Neuronal stem cell (in vitro differentiated cells): ENCODE data around the gene CAVIN1.
"Not testable (repeated sequence)": the region's sequence is repeated elsewhere in the genome, so short reads cannot be mapped to it uniquely, and the experiment has no call there.

Experiments
- DNase-seq: peaks from one replicate; pipeline ENCODE4 v3.0.0-alpha.2; 2013; ENCODE audit warnings: low spot score
- H2AFZ ChIP-seq: one replicate; pipeline ENCODE4 v1.6.1; 2013; ENCODE audit warnings: mild to moderate bottlenecking, low read length, inconsistent platforms
- H2AK5ac ChIP-seq: 2 replicates; pipeline ENCODE4 v1.6.1; 2013; ENCODE audit warnings: low read depth, mild to moderate bottlenecking, inconsistent platforms, low read length, moderate library complexity, mixed read lengths
- H2BK120ac ChIP-seq: 2 replicates; pipeline ENCODE4 v1.6.1; 2013; ENCODE audit warnings: low read depth, mild to moderate bottlenecking, inconsistent platforms, low read length, moderate library complexity, mixed read lengths
- H2BK12ac ChIP-seq: one replicate; pipeline ENCODE4 v1.6.1; 2013; ENCODE audit warnings: low read length, inconsistent platforms
- H2BK15ac ChIP-seq: 2 replicates; pipeline ENCODE4 v1.6.1; 2013; ENCODE audit warnings: mild to moderate bottlenecking, low read length, inconsistent platforms, mixed read lengths
- H2BK5ac ChIP-seq: one replicate; pipeline ENCODE4 v1.6.1; 2013; ENCODE audit warnings: inconsistent platforms, mild to moderate bottlenecking, low read length, moderate library complexity
- H3K14ac ChIP-seq: one replicate; pipeline ENCODE4 v1.6.1; 2013; ENCODE audit warnings: low read length, inconsistent platforms
- H3K18ac ChIP-seq: 2 replicates; pipeline ENCODE4 v1.6.1; 2013; ENCODE audit warnings: low read length, inconsistent platforms
- H3K23ac ChIP-seq: 2 replicates; pipeline ENCODE4 v1.6.1; 2013; ENCODE audit warnings: low read depth, mild to moderate bottlenecking, mixed read lengths, low read length, inconsistent platforms; ENCODE audit not compliant: poor library complexity
- H3K27ac ChIP-seq: replicated peaks from 3 replicates; pipeline ENCODE4 v1.5.1; 2013; ENCODE audit warnings: low read length, inconsistent platforms
- H3K27me3 ChIP-seq, 3 experiments: 2 replicates each; pipeline ENCODE4 v1.6.1; 2013; ENCODE audit warnings: low read length in 3 of 3, mild to moderate bottlenecking in 2 of 3, inconsistent platforms in 1 of 3, low read depth in 1 of 3, mixed read lengths in 1 of 3, moderate library complexity in 1 of 3; ENCODE audit not compliant: control insufficient read depth in 3 of 3, insufficient read depth in 3 of 3
- H3K36me3 ChIP-seq, 2 donors: replicated peaks in 1 of 2; 2 replicates each; pipeline ENCODE4 v1.6.1; 2013; ENCODE audit warnings: low read length in 2 of 2; ENCODE audit not compliant: control insufficient read depth in 2 of 2, insufficient read depth in 2 of 2
- H3K4ac ChIP-seq: 2 replicates; pipeline ENCODE4 v1.6.1; 2013; ENCODE audit warnings: inconsistent platforms, mild to moderate bottlenecking, low read length, moderate library complexity
- H3K4me1 ChIP-seq, 2 donors: 1 replicate in 1 of 2; 2 replicates in 1 of 2; pipeline ENCODE4 v1.6.1; 2013; ENCODE audit warnings: low read length in 2 of 2, low read depth in 1 of 2; ENCODE audit not compliant: control insufficient read depth in 2 of 2, insufficient read depth in 1 of 2
- H3K4me2 ChIP-seq: one replicate; pipeline ENCODE4 v1.6.1; 2013; ENCODE audit warnings: mild to moderate bottlenecking, low read length, inconsistent platforms; ENCODE audit not compliant: insufficient read depth, poor library complexity, severe bottlenecking
- H3K4me3 ChIP-seq, 2 donors: 2 replicates each; pipeline ENCODE4 v1.5.1; 2013; ENCODE audit warnings: low read length in 2 of 2, mild to moderate bottlenecking in 2 of 2, inconsistent platforms in 1 of 2, moderate library complexity in 1 of 2
- H3K79me1 ChIP-seq: one replicate; pipeline ENCODE4 v1.6.1; 2013; ENCODE audit warnings: low read depth, mild to moderate bottlenecking, inconsistent platforms, low read length, moderate library complexity
- H3K9ac ChIP-seq: one replicate; pipeline ENCODE4 v1.6.1; 2013; ENCODE audit warnings: mild to moderate bottlenecking, low read depth, low read length, inconsistent platforms; ENCODE audit not compliant: poor library complexity
- H3K9me3 ChIP-seq, 2 donors: replicated peaks in 1 of 2; 2 replicates each; pipeline versions ENCODE3 to v1.6.1; 2013; ENCODE audit warnings: low read length in 2 of 2, mild to moderate bottlenecking in 2 of 2, inconsistent platforms in 1 of 2, low read depth in 1 of 2, mixed read lengths in 1 of 2, moderate library complexity in 1 of 2; ENCODE audit not compliant: control insufficient read depth in 2 of 2, insufficient read depth in 1 of 2
- H4K8ac ChIP-seq: one replicate; pipeline ENCODE4 v1.6.1; 2013; ENCODE audit warnings: low read depth, mild to moderate bottlenecking, inconsistent platforms, low read length, moderate library complexity
- H4K91ac ChIP-seq: one replicate; pipeline ENCODE4 v1.6.1; 2013; ENCODE audit warnings: low read length, low read depth, mild to moderate bottlenecking, inconsistent platforms; ENCODE audit not compliant: poor library complexity
- WGBS, 2 donors: extraction: QIAGEN DNeasy Blood & Tissue Kit; methylation state at CpG; one replicate each; pipeline ENCODE4 v1.1.7; 2013; ENCODE audit warnings: missing lambda C conversion rate in 2 of 2, mixed read lengths in 1 of 2; ENCODE audit not compliant: insufficient read length in 2 of 2, insufficient replicate concordance in 1 of 2; ENCODE audit errors: extremely low coverage in 2 of 2; 5-methylcytosine and 5-hydroxymethylcytosine counted together

CAVIN1 gene

GRCh38 chr17:42378359-42378958 lies 44.6 kb downstream of the CAVIN1 start:
- H3K79me1 ChIP-seq = peaks cover 5% of the 10 kb centered on the region
- H3K4me2 ChIP-seq = no peak overlapping the region
- no peak overlapping the region for H2BK5ac ChIP-seq
- H2BK120ac ChIP-seq = no peak overlapping the region
- no peak overlapping the region for H3K27ac ChIP-seq
- H2BK12ac ChIP-seq = no peak overlapping the region
- no peak overlapping the region for H2AFZ ChIP-seq
- peaks cover 4 to 12% of the 10 kb centered on the region in 2 donors for H3K4me1 ChIP-seq
- H3K14ac ChIP-seq = no peak overlapping the region
- H3K9me3 ChIP-seq = peaks cover 0 to 14% of the 10 kb centered on the region in 2 donors
- no peak overlapping the region for H3K18ac ChIP-seq
- no CpG with 5 or more reads among the region's 10 CpGs for WGBS, 2 donors
- no peak overlapping the region for H3K23ac ChIP-seq
- H4K8ac ChIP-seq = no peak overlapping the region
- no peak overlapping the region for H2BK15ac ChIP-seq
- no peaks in the 10 kb centered on the region for H3K27me3 ChIP-seq
- peaks cover 0 to 53% of the 10 kb centered on the region in 2 donors for H3K36me3 ChIP-seq
- H4K91ac ChIP-seq = no peak overlapping the region
- no peak overlapping the region for H3K4me3 ChIP-seq
- no peak overlapping the region for H3K9ac ChIP-seq
- H2AK5ac ChIP-seq = no peak overlapping the region
- H3K4ac ChIP-seq = no peak overlapping the region
- DNase-seq = no peak

DNA sequence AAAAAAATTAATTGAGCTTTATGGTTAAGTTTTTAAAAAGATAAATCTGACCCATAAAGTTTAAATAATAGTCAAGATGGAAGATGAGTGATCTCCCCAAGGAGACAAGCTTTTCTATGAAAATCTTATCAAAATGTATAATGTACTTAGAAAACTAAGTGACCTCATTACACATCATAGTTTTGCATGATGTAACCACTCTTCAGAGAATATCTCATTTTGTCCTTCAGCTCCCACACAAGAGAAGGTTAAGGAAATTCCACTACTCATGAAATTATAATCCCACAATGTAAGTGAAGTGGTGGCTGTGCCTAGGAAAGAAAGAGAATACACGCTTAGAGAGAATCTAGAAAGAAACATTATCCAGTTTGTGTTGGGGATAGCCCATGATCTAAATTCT lies 49.2 kb downstream of the CAVIN1 start:
- Histone ChIP-seq H2BK120ac (no peak overlapping the region), H4K8ac (no peak overlapping the region), H3K9ac (no peak overlapping the region), H3K4me1 (peaks cover 0 to 5% of the 10 kb centered on the region in 2 donors), H3K18ac (no peak overlapping the region), H2AFZ (no peak overlapping the region), H3K23ac (no peak overlapping the region), H3K4me2 (no peak overlapping the region), H2BK5ac (no peak overlapping the region), H3K9me3 (peaks cover 0 to 32% of the 10 kb centered on the region in 2 donors), H3K27ac (no peak overlapping the region), H2BK12ac (no peak overlapping the region), H3K36me3 (peaks cover 0 to 69% of the 10 kb centered on the region in 2 donors), H4K91ac (no peak overlapping the region), H2BK15ac (no peak overlapping the region), H2AK5ac (no peak overlapping the region), H3K4me3 (no peak overlapping the region), H3K14ac (no peak overlapping the region), H3K27me3 (no peaks in the 10 kb centered on the region), H3K79me1 (peaks cover 4% of the 10 kb centered on the region), H3K4ac (no peak overlapping the region)
- DNase-seq = no peak
- no CpG with 5 or more reads among the region's 1 CpG for WGBS, 2 donors

DNA sequence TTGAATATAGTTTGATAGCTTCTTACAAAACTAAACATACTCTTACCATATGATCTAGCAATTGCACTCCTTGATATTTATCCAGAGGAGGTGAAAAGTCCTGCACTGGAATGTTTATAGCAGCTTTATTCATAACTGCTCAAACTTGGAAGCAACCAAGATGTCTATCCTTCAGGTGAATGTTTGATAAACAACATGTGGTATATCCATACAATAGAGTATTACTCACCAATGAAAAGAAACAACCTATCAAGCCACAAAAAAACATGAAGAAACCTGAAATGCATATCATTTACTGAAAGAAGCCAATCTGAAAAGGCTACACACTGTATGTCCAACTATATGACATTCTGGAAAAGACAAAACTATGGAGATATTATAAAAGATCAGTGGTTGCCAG lies 50.9 kb downstream of the CAVIN1 start:
- no peak overlapping the region for H2AFZ ChIP-seq

DNA sequence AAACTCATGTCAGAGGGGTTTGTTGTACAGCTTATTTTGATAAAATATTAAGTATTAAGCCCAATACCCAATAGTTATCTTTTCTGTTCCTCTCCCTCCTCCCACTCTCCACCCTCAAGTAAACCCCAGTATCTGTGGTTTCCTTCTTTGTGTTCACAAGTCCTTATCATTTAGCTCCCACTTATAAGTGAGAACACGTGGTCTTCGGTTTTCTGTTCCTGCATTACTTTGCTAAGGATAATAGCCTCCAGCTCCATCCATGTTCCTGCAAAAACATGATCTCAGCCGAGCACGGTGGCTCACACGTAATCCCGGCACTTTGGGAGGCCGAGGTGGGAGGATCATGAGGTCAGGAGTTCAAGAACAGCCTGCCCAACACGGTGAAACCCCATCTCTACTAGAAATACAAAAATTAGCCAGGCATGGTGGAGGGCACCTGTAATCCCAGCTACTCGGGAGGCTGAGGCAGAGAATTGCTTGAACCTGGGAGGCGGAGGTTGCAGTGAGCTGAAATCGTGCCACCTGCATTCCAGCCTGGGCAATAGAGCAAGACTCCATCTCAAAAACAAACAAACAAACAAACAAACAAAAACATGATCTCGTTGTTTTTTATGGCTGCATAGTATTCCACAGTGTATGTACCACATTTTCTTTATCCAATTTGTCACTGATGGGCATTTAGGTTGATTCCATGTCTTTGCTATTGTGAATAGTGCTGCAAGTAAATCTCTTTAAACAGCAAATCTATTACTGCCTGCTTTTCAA lies 54.1 kb downstream of the CAVIN1 start:
- not testable (repeated sequence) for H3K18ac ChIP-seq, H2BK15ac ChIP-seq, H2AFZ ChIP-seq, H3K79me1 ChIP-seq, H3K23ac ChIP-seq, H3K4me1 ChIP-seq, H3K4me3 ChIP-seq, H4K91ac ChIP-seq, H2AK5ac ChIP-seq, H3K27ac ChIP-seq, H3K14ac ChIP-seq, H4K8ac ChIP-seq, DNase-seq, H3K4me2 ChIP-seq, H3K27me3 ChIP-seq, H3K4ac ChIP-seq, H2BK5ac ChIP-seq, H2BK120ac ChIP-seq, H2BK12ac ChIP-seq, H3K9ac ChIP-seq
- no CpG with 5 or more reads among the region's 12 CpGs for WGBS, 2 donors
- peaks cover 0 to 51% of the 10 kb centered on the region in 2 donors for H3K36me3 ChIP-seq
- peaks cover 0 to 31% of the 10 kb centered on the region in 2 donors for H3K9me3 ChIP-seq

More for the DNA sequence above, 50.9 kb downstream of the CAVIN1 start:
- no peak overlapping the region for H3K27ac ChIP-seq
- no peak overlapping the region for H3K18ac ChIP-seq
- H2BK12ac ChIP-seq = no peak overlapping the region
- H2AK5ac ChIP-seq = no peak overlapping the region
- peaks cover 0 to 55% of the 10 kb centered on the region in 2 donors for H3K36me3 ChIP-seq
- no peak for DNase-seq
- no peak overlapping the region for H4K91ac ChIP-seq
- H2BK120ac ChIP-seq = no peak overlapping the region
- no peak overlapping the region for H3K4me3 ChIP-seq
- no peaks in the 10 kb centered on the region for H3K27me3 ChIP-seq
- H3K4ac ChIP-seq = no peak overlapping the region
- peaks cover 2 to 8% of the 10 kb centered on the region in 2 donors for H3K4me1 ChIP-seq
- no peak overlapping the region for H3K14ac ChIP-seq
- H3K9ac ChIP-seq = no peak overlapping the region
- H2BK5ac ChIP-seq = no peak overlapping the region
- H3K79me1 ChIP-seq = peaks cover 2% of the 10 kb centered on the region
- H2BK15ac ChIP-seq = no peak overlapping the region
- H3K9me3 ChIP-seq = peaks cover 0 to 32% of the 10 kb centered on the region in 2 donors
- no peak overlapping the region for H3K4me2 ChIP-seq
- no peak overlapping the region for H4K8ac ChIP-seq
- H3K23ac ChIP-seq = no peak overlapping the region
